Measurements from ENCODE around the gene MYH14. TPM values are rescaled to one million over a fixed set of nuclear protein-coding genes. Genes with fewer than 3 reads are reported as not detected.

Gene MYH14
- total RNA-seq, 1 donor from 2014 or later, result 93.9 TPM

- Mint-ChIP-seq H3K27me3 (peaks cover 10% of the 10 kb centered on the region), H3K36me3 (no peaks in the 10 kb centered on the region), H3K9me3 (no peaks in the 10 kb centered on the region), H3K4me1 (ENCODE audit: unreplicated experiment) (peaks cover 10% of the 10 kb centered on the region), H3K4me3 (no peak within 1 kb of the TSS), H3K27ac (no peak within 1 kb of the TSS)
- no peak for TF ChIP-seq CTCF (conservative IDR thresholded peaks at IDR 0.05)
- no peak for DNase-seq (ENCODE audit: extremely low spot score, unreplicated experiment)
These were observed 40.4 kb upstream of the MYH14 start, which contains the start of gene IZUMO2 for GRCh38 chr19:50162988-50163387. TSS of gene IZUMO2 (minus strand) at chr19:50163281. CDS start at chr19:50163194, 87 bp downstream.

- TF ChIP-seq CTCF (conservative IDR thresholded peaks at IDR 0.05), result no peak
- Mint-ChIP-seq H3K36me3 (no peaks in the 10 kb centered on the region), H3K9me3 (no peaks in the 10 kb centered on the region), H3K27ac (peak overlapping the region; percentile 49), H3K4me3 (peak overlapping the region; percentile 29), H3K4me1 (ENCODE audit: unreplicated experiment) (peaks cover 10% of the 10 kb centered on the region), H3K27me3 (no peaks in the 10 kb centered on the region)
- no peak for DNase-seq (ENCODE audit: extremely low spot score, unreplicated experiment)
These were observed 36.1 kb upstream of the MYH14 start for GRCh38 chr19:50167314-50167721.

GRCh38 chr19:50171752-50172151 lies 31.7 kb upstream of the MYH14 start:
- Mint-ChIP-seq H3K36me3 (no peaks in the 10 kb centered on the region), H3K27me3 (no peaks in the 10 kb centered on the region), H3K4me1 (ENCODE audit: unreplicated experiment) (peaks cover 7% of the 10 kb centered on the region), H3K9me3 (no peaks in the 10 kb centered on the region), H3K4me3 (no peak overlapping the region), H3K27ac (peak overlapping the region; percentile 43)
- TF ChIP-seq CTCF (conservative IDR thresholded peaks at IDR 0.05), result no peak
- no peak for DNase-seq (ENCODE audit: extremely low spot score, unreplicated experiment)

- Mint-ChIP-seq H3K36me3 (no peaks in the 10 kb centered on the region), H3K4me3 (no peak overlapping the region), H3K4me1 (ENCODE audit: unreplicated experiment) (no peaks in the 10 kb centered on the region), H3K27me3 (no peaks in the 10 kb centered on the region), H3K9me3 (no peaks in the 10 kb centered on the region), H3K27ac (no peak overlapping the region)
- DNase-seq (ENCODE audit: extremely low spot score, unreplicated experiment), result no peak
- no peak for TF ChIP-seq CTCF (conservative IDR thresholded peaks at IDR 0.05)
These were observed 30.7 kb upstream of the MYH14 start for GRCh38 chr19:50172726-50173125.

- Mint-ChIP-seq H3K27ac (peak overlapping the region; percentile 88), H3K4me1 (ENCODE audit: unreplicated experiment) (no peaks in the 10 kb centered on the region), H3K4me3 (no peak overlapping the region), H3K9me3 (peaks cover 1% of the 10 kb centered on the region), H3K36me3 (no peaks in the 10 kb centered on the region), H3K27me3 (no peaks in the 10 kb centered on the region)
- TF ChIP-seq CTCF (conservative IDR thresholded peaks at IDR 0.05), result no peak
- no peak for DNase-seq (ENCODE audit: extremely low spot score, unreplicated experiment)
These were observed 30.3 kb upstream of the MYH14 start for GRCh38 chr19:50173127-50173526.
